ENCODE results near the gene GATM.
"Not testable (repeated sequence)": the region's sequence is repeated elsewhere in the genome, so short reads cannot be mapped to it uniquely, and the experiment has no call there.

The GATM gene

DNA sequence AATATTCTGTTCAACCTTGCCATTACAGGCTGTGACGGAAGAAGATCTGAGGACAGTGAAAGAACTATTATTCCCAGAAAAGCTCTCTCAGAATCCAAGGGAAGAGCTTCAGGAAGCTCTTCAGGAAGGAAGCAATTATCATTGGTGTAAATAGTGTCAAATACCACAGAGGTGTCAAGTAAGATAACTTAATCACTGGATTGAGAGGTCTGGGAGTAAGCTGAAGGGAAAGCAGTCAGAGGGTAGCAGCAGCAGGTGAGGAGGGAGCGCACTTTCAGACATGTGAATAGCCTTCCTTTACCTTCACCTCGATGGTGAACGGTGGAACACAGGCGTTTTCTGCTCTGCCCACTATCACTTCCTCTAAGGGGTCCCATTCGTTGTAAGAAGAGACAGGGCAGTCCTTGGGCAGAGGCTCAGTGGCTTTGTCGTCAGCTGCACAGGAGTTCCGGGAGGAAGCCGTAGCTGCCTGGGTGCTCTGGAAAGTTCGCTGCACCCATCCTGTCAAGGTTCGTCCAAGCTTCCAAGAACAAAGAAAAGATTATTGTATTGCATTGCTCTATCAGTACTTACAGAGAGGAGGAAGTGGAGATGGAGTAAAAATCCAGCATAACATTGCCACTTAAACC lies 1.9 kb downstream of the GATM start:
- H3K4me3 Mint-ChIP-seq, result peak overlapping the region; percentile 59
- H3K27me3 Mint-ChIP-seq, result no peaks in the 10 kb centered on the region
- no peak overlapping the region for H3K27ac Mint-ChIP-seq
- H3K4me1 Mint-ChIP-seq, result peaks cover 39% of the 10 kb centered on the region
- ATAC-seq, result no peak
- peaks cover 26% of the 10 kb centered on the region for H3K36me3 Mint-ChIP-seq
- H3K9me3 Mint-ChIP-seq, result no peaks in the 10 kb centered on the region

DNA sequence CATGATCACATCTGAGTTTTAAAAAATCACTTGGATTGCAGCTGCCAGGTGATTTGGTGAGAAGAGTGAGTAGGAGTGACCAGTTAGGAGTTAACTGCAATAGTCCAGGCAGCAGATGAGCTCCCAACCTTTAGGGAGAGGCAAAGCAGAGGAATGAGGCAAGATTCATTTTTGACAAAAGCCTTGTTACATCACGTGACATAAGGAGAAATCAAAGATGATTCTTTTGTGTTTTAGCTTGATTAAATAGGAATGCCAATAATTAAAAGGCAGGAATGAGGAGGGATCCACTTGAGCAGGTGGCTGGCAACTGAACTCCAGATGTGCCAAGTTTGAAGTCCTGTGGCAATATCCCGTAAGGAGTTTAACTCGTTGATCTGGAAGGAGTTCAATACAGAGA lies 2.5 kb downstream of the GATM start:
- no peak overlapping the region for H3K4me3 Mint-ChIP-seq
- no peaks in the 10 kb centered on the region for H3K9me3 Mint-ChIP-seq
- no peak for ATAC-seq
- no peaks in the 10 kb centered on the region for H3K27me3 Mint-ChIP-seq
- H3K4me1 Mint-ChIP-seq, result peaks cover 37% of the 10 kb centered on the region
- H3K36me3 Mint-ChIP-seq, result peaks cover 26% of the 10 kb centered on the region
- H3K27ac Mint-ChIP-seq, result peak overlapping the region; percentile 17

DNA sequence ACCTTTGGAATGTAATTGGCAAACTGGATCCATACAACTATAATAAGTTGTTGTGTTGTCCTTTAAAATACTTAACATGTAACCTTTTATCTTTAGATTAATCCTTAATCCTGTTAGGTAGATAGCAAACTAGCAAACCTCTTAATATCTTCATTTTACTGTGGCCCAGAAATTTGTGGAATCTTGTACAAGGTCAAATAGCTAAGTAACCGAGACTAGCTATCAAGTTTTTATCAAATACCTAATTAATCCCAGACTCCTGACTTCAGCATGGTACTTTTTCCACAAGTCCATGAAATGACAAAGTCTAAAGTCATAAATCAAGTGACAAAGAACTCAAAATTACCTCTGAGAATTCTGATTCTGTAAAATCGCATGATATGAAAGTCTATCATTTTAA lies 4.4 kb downstream of the GATM start:
- ATAC-seq, result no peak
- H3K27ac Mint-ChIP-seq, result no peak overlapping the region
- no peaks in the 10 kb centered on the region for H3K27me3 Mint-ChIP-seq
- peaks cover 33% of the 10 kb centered on the region for H3K36me3 Mint-ChIP-seq
- H3K4me3 Mint-ChIP-seq, result no peak overlapping the region
- peaks cover 32% of the 10 kb centered on the region for H3K4me1 Mint-ChIP-seq
- H3K9me3 Mint-ChIP-seq, result no peaks in the 10 kb centered on the region

DNA sequence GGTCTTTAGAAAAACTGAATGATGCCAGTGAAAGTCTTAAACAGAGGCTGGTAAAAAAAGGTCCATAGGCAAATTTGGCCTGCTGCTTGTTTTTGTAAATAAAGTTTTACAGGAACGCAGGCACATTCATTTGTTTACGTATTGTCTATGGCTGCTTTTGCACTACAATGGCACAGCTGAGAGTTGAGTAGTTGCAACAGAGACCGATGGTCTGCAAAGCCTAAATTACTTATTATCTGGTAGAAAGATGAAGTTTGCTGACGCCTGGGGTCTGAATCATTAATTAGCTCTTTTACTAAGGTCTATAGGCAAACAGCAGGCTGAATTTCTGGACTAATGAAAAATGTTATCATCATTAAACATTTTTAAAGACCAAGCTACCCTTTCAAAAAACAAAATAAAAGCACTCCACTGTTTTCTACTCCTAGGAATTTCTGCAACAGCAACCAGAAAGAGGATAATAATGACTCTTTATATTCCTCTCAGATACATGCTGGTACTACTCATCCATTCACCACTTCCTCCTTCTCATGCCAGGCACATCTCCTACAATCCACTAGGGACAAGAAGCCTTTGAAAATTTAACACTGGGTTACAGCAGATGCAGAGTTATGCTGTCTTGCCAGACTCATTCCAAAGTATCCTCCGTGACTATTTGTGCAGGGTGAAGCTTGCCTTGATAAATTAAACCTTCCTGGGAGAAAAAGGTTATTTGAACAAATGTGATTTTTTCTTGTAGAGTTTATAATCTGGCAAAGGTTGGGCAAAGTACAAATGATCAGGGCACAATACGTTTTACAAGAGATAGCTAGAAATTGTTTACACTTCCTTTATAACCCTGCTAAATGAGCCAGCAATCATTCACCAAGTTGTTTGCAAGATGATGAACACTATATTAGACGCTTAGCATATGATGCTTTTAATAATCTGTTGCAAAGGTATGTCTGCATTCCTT lies 6.0 kb downstream of the GATM start:
- no peak overlapping the region for H3K27ac Mint-ChIP-seq
- no peaks in the 10 kb centered on the region for H3K27me3 Mint-ChIP-seq
- peaks cover 37% of the 10 kb centered on the region for H3K36me3 Mint-ChIP-seq
- H3K4me3 Mint-ChIP-seq, result no peak overlapping the region
- no peak for ATAC-seq
- peaks cover 24% of the 10 kb centered on the region for H3K4me1 Mint-ChIP-seq
- no peaks in the 10 kb centered on the region for H3K9me3 Mint-ChIP-seq

DNA sequence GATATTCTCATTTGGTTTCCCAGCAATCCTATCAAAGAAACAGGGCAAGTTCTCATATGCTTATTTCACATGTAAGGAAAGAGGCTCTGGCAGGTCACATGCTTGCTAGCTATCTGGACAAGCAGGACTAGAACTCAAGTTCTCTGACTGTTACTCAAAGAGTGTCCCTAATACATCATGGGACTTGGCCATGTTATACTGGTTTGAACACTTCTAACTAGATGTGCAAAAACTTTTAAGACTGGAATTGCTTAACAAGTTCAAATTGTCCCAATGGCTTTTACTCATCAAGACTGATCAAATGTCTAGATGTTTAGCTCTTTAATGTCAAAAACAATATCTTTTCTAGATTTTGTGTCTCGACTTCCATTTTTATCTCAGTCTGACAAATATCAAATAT lies 6.8 kb downstream of the GATM start:
- Mint-ChIP-seq H3K9me3 (no peaks in the 10 kb centered on the region), H3K4me1 (peaks cover 16% of the 10 kb centered on the region), H3K27me3 (no peaks in the 10 kb centered on the region), H3K36me3 (peaks cover 37% of the 10 kb centered on the region), H3K27ac (no peak overlapping the region), H3K4me3 (no peak overlapping the region)
- ATAC-seq, result no peak

DNA sequence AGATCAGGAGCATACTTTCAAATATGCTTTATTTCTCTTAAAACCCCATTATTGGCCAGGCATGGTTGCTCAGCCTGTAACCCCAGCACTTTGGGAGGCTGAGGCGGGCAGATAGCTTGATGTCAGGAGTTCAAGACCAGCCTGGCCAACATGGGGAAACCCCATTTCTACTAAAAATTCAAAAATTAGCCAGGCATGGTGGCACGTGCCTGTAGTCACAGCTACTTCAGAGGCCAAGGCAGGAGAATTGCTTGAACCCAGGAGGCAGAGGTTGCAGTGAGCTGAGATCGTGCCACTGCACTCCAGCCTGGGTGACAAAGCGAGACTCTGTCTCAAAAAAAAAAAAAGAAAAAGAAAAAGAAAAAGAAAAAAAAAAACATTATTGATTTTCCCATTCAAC lies 8.3 kb downstream of the GATM start:
- H3K36me3 Mint-ChIP-seq, result peaks cover 35% of the 10 kb centered on the region
- H3K9me3 Mint-ChIP-seq, H3K27ac Mint-ChIP-seq, H3K27me3 Mint-ChIP-seq, ATAC-seq, H3K4me3 Mint-ChIP-seq, H3K4me1 Mint-ChIP-seq: not testable (repeated sequence)

DNA sequence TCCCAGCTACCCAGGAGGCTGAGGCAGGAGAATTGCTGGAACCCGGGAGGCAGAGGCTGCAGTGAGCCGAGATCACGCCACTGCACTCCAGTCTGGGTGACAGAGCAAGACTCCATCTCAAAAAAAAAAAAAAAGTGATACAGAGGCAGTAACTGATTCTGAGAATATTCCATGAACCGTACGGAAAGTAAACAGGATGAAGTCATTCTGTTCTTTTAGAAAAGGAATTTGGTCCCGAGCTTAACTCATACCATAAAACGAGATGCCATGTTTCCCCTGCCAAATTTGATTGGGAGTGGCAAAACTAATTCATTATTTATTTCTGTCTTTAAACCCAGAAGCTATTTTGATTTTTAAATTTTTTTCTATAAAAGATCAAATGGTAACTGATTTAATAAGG lies 11.1 kb downstream of the GATM start:
- not testable (repeated sequence) for ATAC-seq, H3K9me3 Mint-ChIP-seq, H3K27ac Mint-ChIP-seq, H3K4me3 Mint-ChIP-seq, H3K27me3 Mint-ChIP-seq, H3K4me1 Mint-ChIP-seq
- H3K36me3 Mint-ChIP-seq, result peaks cover 32% of the 10 kb centered on the region

DNA sequence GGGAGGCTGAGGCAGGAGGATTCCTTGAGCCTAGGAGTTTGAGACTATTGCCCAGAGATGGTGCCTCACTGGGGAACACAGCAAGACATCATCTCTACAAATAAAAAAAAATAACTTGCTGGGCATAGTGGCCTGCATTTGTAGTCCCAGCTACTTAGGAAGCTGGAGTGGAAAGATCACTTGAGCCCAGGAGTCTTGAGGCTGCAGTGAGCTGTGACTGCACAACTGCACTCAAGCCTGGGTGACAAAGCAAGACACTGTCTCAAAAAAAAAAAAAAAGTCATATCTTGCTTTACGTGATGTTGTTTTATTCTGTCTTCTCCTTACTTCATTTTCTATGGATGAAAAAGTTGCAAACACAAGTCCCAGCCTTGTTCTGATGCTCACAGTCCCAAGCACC lies 14.1 kb downstream of the GATM start:
- H3K4me1 Mint-ChIP-seq, result no peaks in the 10 kb centered on the region
- ATAC-seq, result no peak
- H3K9me3 Mint-ChIP-seq, result no peaks in the 10 kb centered on the region
- no peaks in the 10 kb centered on the region for H3K27me3 Mint-ChIP-seq
- H3K4me3 Mint-ChIP-seq, result no peak overlapping the region
- no peak overlapping the region for H3K27ac Mint-ChIP-seq
- H3K36me3 Mint-ChIP-seq, result peaks cover 38% of the 10 kb centered on the region

DNA sequence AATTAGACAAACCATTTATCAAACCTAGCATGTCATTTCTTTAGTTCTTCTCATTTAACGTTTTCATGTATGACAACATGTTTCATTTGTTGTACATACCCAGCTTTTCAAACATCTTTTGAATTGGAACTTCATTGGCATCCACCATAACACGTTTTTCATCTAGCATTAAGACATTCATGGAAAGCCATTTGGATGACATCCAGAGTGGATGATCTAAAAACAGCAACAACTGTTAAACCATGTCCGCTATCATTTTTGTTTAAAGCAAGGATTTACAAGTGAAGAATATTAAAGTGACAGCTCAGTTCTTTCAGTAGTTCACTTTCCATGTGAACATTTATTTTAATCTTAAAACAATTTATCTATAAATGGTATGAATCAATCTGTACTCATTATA lies 14.5 kb downstream of the GATM start:
- Mint-ChIP-seq H3K36me3 (peaks cover 40% of the 10 kb centered on the region), H3K27ac (no peak overlapping the region), H3K4me3 (no peak overlapping the region), H3K27me3 (no peaks in the 10 kb centered on the region), H3K9me3 (no peaks in the 10 kb centered on the region), H3K4me1 (no peaks in the 10 kb centered on the region)
- no peak for ATAC-seq

DNA sequence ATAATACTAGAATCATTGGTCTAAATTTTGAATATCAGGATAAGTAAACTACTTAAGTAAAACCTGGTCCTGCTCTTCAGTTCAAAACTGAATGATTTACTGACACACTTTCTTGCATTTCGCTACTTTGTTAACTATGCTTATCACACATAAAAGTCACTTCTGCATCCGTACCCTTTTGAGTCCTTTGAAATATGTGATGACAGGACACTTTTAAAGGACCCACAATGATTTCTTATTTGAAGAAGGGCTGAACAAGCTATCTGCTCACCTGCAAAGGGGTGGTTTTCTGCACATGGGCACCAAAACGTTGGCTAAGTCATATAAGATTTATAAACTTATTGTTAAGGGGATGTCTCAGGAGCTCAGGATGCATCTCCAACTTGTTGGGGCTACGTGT lies 15.0 kb downstream of the GATM start:
- no peaks in the 10 kb centered on the region for H3K27me3 Mint-ChIP-seq
- ATAC-seq, result no peak
- H3K9me3 Mint-ChIP-seq, result no peaks in the 10 kb centered on the region
- H3K27ac Mint-ChIP-seq, result no peak overlapping the region
- no peak overlapping the region for H3K4me3 Mint-ChIP-seq
- no peaks in the 10 kb centered on the region for H3K4me1 Mint-ChIP-seq
- peaks cover 40% of the 10 kb centered on the region for H3K36me3 Mint-ChIP-seq

DNA sequence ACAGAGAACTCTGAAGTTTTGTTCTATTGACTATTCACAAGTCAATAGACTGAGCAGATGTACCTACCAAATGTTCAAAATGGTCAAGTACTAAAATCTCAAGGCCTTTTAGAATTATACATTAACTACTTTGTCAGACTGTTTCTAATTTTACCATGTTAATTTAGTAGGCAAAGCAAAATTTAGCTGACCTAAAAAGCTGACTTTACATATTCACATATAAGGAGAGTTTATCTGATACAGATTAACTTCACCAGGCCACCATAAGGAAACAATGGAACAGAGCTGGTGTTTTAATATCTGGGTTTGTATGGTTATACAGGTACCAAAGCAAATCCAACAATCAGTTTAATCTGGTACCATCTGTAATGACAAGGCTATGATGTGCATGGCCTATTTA lies 15.9 kb downstream of the GATM start:
- H3K4me1 Mint-ChIP-seq, result no peaks in the 10 kb centered on the region
- ATAC-seq, result no peak
- no peaks in the 10 kb centered on the region for H3K27me3 Mint-ChIP-seq
- no peak overlapping the region for H3K27ac Mint-ChIP-seq
- peaks cover 36% of the 10 kb centered on the region for H3K36me3 Mint-ChIP-seq
- no peaks in the 10 kb centered on the region for H3K9me3 Mint-ChIP-seq
- H3K4me3 Mint-ChIP-seq, result no peak overlapping the region

DNA sequence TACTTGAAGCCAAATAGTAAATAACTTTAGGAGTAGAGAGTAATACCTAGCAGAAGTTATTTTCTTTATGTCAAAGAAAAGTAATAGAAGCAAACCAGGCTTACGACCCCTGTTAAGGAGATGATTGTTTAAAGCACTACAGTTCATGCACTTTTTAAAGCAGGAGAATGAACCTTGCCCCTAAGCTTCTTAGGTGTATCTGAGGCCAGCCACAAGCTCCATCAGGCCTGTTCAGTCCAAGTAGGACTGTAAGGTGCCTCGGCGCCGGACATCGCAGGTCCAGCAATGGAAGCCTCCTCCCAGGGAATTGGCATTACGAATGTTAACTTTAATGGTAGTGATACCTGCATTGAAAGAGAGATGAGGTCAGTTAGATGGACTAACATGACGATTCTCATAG lies 16.5 kb downstream of the GATM start:
- Mint-ChIP-seq H3K4me3 (no peak overlapping the region), H3K9me3 (no peaks in the 10 kb centered on the region), H3K27ac (no peak overlapping the region), H3K4me1 (no peaks in the 10 kb centered on the region), H3K36me3 (peaks cover 36% of the 10 kb centered on the region), H3K27me3 (no peaks in the 10 kb centered on the region)
- ATAC-seq, result no peak

DNA sequence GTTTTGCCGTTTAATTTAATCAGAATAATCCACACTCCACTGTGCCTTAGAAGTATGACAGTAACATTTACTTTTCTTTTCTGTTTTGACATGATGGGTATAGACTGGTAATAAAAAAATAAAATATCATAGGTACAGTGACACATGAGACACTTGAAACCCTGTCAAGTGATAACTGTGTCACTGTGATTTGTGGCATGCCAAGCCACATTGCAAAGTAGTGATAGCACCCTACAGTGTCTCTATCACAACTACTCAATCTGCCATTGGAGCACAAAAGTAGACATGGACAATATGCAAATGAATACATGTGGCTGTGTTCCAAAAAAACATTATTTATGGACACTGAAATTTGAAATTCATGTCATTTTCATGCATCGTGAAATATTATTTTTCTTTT lies 22.5 kb downstream of the GATM start:
- Mint-ChIP-seq H3K27ac (no peak overlapping the region), H3K36me3 (peaks cover 15% of the 10 kb centered on the region), H3K4me1 (peaks cover 5% of the 10 kb centered on the region), H3K27me3 (no peaks in the 10 kb centered on the region), H3K9me3 (no peaks in the 10 kb centered on the region), H3K4me3 (no peak overlapping the region)
- ATAC-seq, result no peak

DNA sequence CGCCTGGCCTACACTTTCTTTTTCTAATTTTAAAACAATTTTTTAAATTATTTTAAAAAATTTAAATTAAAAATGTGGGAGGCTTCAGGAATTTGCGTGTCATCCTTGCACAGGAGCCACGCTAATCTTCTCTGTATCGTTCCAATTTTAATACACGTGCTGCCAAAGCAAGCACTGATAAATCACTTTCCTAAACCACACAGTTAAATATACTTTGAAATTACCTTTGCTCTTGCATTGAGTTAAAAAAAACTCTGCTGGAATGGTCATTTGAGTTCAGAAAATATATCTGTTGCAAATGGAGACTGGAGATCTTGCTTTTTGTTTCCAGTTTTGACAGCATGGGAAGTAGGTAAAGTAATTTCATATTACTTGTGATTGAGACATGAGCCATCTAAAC lies 23.6 kb downstream of the GATM start:
- ATAC-seq, result no peak
- Mint-ChIP-seq H3K9me3 (no peaks in the 10 kb centered on the region), H3K4me3 (no peak overlapping the region), H3K27me3 (peaks cover 4% of the 10 kb centered on the region), H3K36me3 (peaks cover 7% of the 10 kb centered on the region), H3K27ac (no peak overlapping the region), H3K4me1 (peaks cover 5% of the 10 kb centered on the region)

DNA sequence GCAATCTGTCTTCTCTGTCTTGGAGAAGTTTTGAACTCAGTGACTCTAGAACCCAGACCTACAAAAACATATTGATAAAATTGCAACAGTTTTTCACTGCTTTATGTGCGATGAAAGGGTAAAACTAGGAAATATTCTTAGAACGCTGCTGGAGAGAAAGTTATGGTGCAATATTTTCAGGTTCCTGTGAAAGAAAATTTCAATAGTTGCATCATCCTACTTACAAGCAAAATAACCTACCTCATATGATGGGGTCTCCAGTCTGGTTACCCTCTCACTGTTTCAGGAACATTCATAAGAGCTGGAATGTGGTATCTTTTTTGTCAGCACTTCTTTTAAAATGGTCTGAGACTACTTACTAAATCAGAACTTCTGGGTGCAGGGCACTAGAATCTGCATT lies 27.1 kb downstream of the GATM start:
- Mint-ChIP-seq H3K4me3 (no peak overlapping the region), H3K36me3 (no peaks in the 10 kb centered on the region), H3K9me3 (no peaks in the 10 kb centered on the region), H3K27ac (no peak overlapping the region), H3K27me3 (peaks cover 28% of the 10 kb centered on the region), H3K4me1 (peaks cover 5% of the 10 kb centered on the region)
- no peak for ATAC-seq

DNA sequence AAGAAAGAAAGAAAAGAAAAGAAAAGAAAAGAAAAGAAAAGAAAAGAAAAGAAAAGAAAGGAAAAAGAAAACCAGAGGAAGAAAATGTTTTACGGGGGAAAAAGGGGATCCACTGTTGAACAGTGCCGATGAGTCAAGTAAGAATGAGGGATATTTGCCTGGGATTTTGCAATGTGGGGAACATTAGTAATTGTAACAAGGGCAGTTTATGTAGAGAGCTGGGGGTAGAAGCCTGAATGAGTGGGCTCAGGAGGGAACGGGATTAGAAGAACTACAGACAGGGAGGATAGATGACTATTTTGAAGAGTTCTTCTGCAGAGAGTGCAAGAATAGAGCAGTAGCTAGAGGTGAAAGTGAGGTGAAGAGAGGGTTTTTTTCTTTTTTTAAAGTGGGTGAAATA lies 28.7 kb downstream of the GATM start:
- H3K4me1 Mint-ChIP-seq, result peaks cover 5% of the 10 kb centered on the region
- H3K9me3 Mint-ChIP-seq, result no peaks in the 10 kb centered on the region
- no peak for ATAC-seq
- H3K4me3 Mint-ChIP-seq, result no peak overlapping the region
- no peak overlapping the region for H3K27ac Mint-ChIP-seq
- H3K27me3 Mint-ChIP-seq, result peaks cover 28% of the 10 kb centered on the region
- no peaks in the 10 kb centered on the region for H3K36me3 Mint-ChIP-seq

Data from stimulated activated memory B cell treated with anti-CD40 and anti-IgM and Interleukin-4, amounts not matched to agents 10 μg/mL and 1 μg/mL and 100 μg/mL, for 72 hours (primary cell).